HG03280 (cell line): Measurements from ENCODE around the gene NOL8.

ENCODE experiments used
- ATAC-seq: cut with Tn5 transposase; IDR thresholded peaks from one replicate; pipeline ENCODE4 v1.9.1; 2021; ENCODE audit warnings: mild to moderate bottlenecking, moderate library complexity; ENCODE audit not compliant: unreplicated experiment

The NOL8 gene

GRCh38 chr9:92312887-92313623, 12.1 kb downstream of the NOL8 start:
- no peak for ATAC-seq

- no peak for ATAC-seq
Measured at GRCh38 chr9:92310562-92310961, 14.6 kb downstream of the NOL8 start.

- no peak for ATAC-seq
Measured at GRCh38 chr9:92308893-92309292, 16.3 kb downstream of the NOL8 start.

- no peak for ATAC-seq
Measured at GRCh38 chr9:92300936-92301335, 24.2 kb downstream of the NOL8 start.

- no peak for ATAC-seq
Measured at GRCh38 chr9:92299116-92299515, 26.0 kb downstream of the NOL8 start.

GRCh38 chr9:92298036-92298435, 27.1 kb downstream of the NOL8 start:
- ATAC-seq, result no peak

GRCh38 chr9:92297611-92298010, 27.5 kb downstream of the NOL8 start:
- ATAC-seq, result no peak

GRCh38 chr9:92295827-92296258, 29.3 kb downstream of the NOL8 start:
- ATAC-seq, result no peak

GRCh38 chr9:92295240-92295790, 29.8 kb downstream of the NOL8 start:
- no peak for ATAC-seq

GRCh38 chr9:92294297-92294676, 30.9 kb downstream of the NOL8 start:
- no peak for ATAC-seq

- peak; percentile 97 for ATAC-seq
Measured at GRCh38 chr9:92293452-92294296, 31.5 kb downstream of the NOL8 start, which contains the start of gene IARS1. Gene IARS1 (minus strand): TSS chr9:92293697. CDS start chr9:92289419, 4,278 bp downstream.

- ATAC-seq, result no peak
Measured at GRCh38 chr9:92293075-92293354, 32.1 kb downstream of the NOL8 start.

GRCh38 chr9:92292338-92293074, 32.6 kb downstream of the NOL8 start:
- no peak for ATAC-seq

GRCh38 chr9:92291577-92291976, 33.6 kb downstream of the NOL8 start:
- no peak for ATAC-seq

GRCh38 chr9:92290785-92291429, 34.2 kb downstream of the NOL8 start:
- no peak for ATAC-seq

GRCh38 chr9:92289708-92290390, 35.3 kb downstream of the NOL8 start:
- ATAC-seq, result no peak

GRCh38 chr9:92279302-92279701, 45.8 kb downstream of the NOL8 start:
- ATAC-seq, result no peak

- no peak for ATAC-seq
Measured at GRCh38 chr9:92278110-92278509, 47.0 kb downstream of the NOL8 start.

- ATAC-seq, result no peak
Measured at GRCh38 chr9:92276331-92277032, 48.7 kb downstream of the NOL8 start.

- ATAC-seq, result no peak
Measured at GRCh38 chr9:92275541-92275940, 49.6 kb downstream of the NOL8 start.
